Tongue (tissue), 2 donors: ENCODE data around the gene PDE4DIP. TPM values are rescaled to one million over a fixed set of nuclear protein-coding genes. Genes with fewer than 3 reads are reported as not detected.

Experiments
- small RNA-seq: library from RNA; depleted of rRNA; stranded (forward); fragments of <200 nt; gene quantifications from one replicate; pipeline ENCODE3, GENCODE V24; 2014; ENCODE audit warnings: low replicate concordance
- total RNA-seq: library from RNA; depleted of rRNA; stranded (reverse); fragments of >200 nt; gene quantifications from one replicate; pipeline ENCODE4 v1.2.3, GENCODE V29; 2014

PDE4DIP gene
- total RNA-seq, 1 donor from 2014 or later: 1,550 TPM

Small RNA genes within 50 kb of the gene (small RNA-seq; reads per million reads assigned to genes)
- not detected for gene RN7SKP88
- gene RNU2-38P: not detected

Other genes with a start within 250 kb of the PDE4DIP start
- 39.2 TPM for gene NBPF14, start 248.4 kb upstream of the PDE4DIP start, total RNA-seq
- gene NUDT4B, start 95.7 kb upstream of the PDE4DIP start, total RNA-seq: 54.2 TPM